ENCODE measurements around the gene CCDC33.

DNA sequence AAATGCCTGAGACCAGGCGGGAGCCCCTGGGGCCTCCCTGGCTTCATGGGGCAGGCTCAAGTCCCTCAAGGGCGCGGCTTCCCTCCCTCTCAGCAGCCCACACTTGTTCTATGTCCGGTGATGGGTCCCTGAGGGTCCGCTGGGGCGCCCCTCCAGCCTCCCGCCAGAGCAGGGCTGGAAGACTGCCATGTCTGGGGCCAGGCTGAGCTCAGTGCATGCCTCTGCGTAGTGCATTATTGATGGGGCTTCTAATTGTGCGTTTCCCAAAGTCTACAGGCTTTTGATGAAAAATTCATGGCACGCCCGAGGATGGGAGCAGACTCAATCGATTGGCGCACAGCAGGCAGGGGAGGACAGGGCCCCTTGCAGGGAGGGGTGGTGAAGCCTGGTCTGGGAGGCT lies 80.0 kb downstream of the CCDC33 start:
- TF ChIP-seq EZH2 (IDR thresholded peaks at IDR 0.05; ENCODE audit: low read length, unreplicated experiment) = no peak
- TF ChIP-seq, protein P1, sequence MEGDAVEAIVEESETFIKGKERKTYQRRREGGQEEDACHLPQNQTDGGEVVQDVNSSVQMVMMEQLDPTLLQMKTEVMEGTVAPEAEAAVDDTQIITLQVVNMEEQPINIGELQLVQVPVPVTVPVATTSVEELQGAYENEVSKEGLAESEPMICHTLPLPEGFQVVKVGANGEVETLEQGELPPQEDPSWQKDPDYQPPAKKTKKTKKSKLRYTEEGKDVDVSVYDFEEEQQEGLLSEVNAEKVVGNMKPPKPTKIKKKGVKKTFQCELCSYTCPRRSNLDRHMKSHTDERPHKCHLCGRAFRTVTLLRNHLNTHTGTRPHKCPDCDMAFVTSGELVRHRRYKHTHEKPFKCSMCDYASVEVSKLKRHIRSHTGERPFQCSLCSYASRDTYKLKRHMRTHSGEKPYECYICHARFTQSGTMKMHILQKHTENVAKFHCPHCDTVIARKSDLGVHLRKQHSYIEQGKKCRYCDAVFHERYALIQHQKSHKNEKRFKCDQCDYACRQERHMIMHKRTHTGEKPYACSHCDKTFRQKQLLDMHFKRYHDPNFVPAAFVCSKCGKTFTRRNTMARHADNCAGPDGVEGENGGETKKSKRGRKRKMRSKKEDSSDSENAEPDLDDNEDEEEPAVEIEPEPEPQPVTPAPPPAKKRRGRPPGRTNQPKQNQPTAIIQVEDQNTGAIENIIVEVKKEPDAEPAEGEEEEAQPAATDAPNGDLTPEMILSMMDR (conservative IDR thresholded peaks at IDR 0.05; ENCODE audit: low read depth, low read length) = no peak
- no peak for TF ChIP-seq EZH2phosphoT487 (IDR thresholded peaks at IDR 0.05; ENCODE audit: borderline replicate concordance, low read length)

All from PC-3 (cell line).